22Rv1 (cell line): Measurements from ENCODE around the gene PRPH.
"Not testable (repeated sequence)": the region's sequence is repeated elsewhere in the genome, so short reads cannot be mapped to it uniquely, and the experiment has no call there.

ENCODE experiments used
- H3K27ac ChIP-seq: fragments of 450-650 bp; 2 replicates; pipeline ENCODE4 v1.5.1; 2017
- ZFX ChIP-seq: fragments of 450-650 bp; IDR thresholded peaks from 2 replicates; pipeline ENCODE4 v1.6.1; 2017; ENCODE audit warnings: antibody characterized with exemption, borderline replicate concordance
- TF ChIP-seq, protein P1 (sequence below): fragments of 450-650 bp; IDR thresholded peaks from 2 replicates; pipeline ENCODE4 v1.5.1; 2017; ENCODE audit warnings: mild to moderate bottlenecking

Gene PRPH

GRCh38 chr12:49295082-49295936 lies at the start of gene PRPH:
TSS of gene PRPH (plus strand) at chr12:49295147. CDS start at chr12:49295201, 54 bp downstream.
- H3K27ac ChIP-seq, result peak within 1 kb of the TSS; percentile 47; the same call in 1 of the 2 replicates
- TF ChIP-seq, protein P1, sequence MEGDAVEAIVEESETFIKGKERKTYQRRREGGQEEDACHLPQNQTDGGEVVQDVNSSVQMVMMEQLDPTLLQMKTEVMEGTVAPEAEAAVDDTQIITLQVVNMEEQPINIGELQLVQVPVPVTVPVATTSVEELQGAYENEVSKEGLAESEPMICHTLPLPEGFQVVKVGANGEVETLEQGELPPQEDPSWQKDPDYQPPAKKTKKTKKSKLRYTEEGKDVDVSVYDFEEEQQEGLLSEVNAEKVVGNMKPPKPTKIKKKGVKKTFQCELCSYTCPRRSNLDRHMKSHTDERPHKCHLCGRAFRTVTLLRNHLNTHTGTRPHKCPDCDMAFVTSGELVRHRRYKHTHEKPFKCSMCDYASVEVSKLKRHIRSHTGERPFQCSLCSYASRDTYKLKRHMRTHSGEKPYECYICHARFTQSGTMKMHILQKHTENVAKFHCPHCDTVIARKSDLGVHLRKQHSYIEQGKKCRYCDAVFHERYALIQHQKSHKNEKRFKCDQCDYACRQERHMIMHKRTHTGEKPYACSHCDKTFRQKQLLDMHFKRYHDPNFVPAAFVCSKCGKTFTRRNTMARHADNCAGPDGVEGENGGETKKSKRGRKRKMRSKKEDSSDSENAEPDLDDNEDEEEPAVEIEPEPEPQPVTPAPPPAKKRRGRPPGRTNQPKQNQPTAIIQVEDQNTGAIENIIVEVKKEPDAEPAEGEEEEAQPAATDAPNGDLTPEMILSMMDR, result 0 out of 2 replicates have a peak, but pooled peaks have one; percentile 6
- TF ChIP-seq ZFX, result no peak

DNA sequence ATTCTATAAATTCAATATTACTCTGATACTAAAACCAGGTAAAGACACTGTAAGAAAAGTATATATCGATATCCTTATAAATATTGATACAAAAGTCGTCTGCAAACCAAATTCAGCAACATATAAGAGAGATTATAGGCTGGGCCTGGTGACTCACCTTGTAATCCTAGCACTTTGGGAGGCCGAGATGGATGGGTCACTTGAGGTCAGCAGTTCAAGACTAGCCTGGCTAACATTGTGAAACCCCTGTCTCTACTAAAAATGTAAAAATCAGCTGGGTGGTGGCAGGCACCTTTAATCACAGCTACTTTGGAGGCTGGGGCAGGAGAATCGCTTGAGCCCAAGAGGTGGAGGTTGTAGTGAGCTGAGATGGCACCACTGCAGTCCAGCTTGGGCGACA lies 43.6 kb upstream of the PRPH start:
- H3K27ac ChIP-seq, result no peak overlapping the region
- TF ChIP-seq, protein P1, result no peak
- no peak for TF ChIP-seq ZFX

GRCh38 chr12:49253033-49253623 lies 41.8 kb upstream of the PRPH start:
- no peak overlapping the region for H3K27ac ChIP-seq
- TF ChIP-seq ZFX, result no peak
- TF ChIP-seq, protein P1, result no peak

DNA sequence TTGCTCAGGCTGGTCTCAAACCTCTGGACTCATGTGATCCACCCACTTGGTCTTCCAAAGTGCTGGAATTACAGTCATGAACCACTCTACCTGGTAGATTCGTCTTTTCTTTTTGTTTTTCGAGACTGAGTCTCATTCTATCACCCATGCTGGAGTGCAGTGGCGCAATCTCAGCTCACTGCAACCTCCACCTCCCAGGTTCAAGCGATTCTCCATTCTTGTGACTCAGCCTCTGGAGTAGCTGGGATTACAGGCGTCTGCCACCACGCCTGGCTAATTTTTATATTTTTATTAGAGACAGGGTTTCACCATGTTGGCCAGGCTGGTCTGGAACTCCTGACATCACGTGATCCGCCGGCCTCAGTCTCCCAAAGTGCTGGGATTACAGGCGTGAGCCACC lies 39.5 kb upstream of the PRPH start:
- H3K27ac ChIP-seq, result not testable (repeated sequence)

DNA sequence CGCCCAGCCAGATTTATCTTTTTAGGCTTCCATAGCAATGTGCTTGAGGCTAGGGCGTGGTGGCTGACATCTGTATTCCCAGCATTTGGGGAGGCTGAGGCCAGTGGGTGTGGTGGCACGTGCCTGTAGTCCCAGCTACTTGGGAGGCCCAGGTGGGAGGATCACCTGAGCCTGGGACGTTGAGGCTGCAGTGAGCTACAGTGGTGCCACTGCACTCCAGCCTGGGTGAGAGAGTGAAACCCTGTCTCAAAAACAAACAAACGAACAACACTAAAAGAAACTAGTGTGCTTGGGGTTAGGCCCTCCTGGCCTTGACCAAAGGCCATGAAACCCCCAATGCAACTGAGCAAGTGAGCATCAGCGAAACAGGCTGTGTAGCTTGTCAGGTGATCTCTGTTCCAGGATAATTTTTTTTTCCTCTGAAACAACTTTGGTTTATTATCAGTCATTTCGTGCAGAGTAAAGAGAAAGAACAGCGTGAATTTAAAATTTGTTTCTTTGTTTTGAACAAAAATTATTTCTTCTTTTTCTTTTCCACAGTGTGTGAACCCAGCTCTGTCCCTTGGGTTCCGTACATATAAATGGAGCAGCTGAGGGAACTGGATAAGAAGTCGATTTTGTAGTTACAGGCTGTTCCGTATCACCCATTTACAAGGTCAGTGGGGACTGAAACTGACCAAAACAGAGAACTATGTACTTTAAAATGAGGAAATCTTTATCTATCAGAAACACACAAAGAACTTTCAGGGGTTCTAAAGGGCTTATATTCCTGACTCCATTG lies 38.9 kb upstream of the PRPH start:
- H3K27ac ChIP-seq, result 0 out of 2 replicates have a peak overlapping the region, but pooled peaks have one; percentile 10
- TF ChIP-seq ZFX, result no peak
- TF ChIP-seq, protein P1, result no peak

DNA sequence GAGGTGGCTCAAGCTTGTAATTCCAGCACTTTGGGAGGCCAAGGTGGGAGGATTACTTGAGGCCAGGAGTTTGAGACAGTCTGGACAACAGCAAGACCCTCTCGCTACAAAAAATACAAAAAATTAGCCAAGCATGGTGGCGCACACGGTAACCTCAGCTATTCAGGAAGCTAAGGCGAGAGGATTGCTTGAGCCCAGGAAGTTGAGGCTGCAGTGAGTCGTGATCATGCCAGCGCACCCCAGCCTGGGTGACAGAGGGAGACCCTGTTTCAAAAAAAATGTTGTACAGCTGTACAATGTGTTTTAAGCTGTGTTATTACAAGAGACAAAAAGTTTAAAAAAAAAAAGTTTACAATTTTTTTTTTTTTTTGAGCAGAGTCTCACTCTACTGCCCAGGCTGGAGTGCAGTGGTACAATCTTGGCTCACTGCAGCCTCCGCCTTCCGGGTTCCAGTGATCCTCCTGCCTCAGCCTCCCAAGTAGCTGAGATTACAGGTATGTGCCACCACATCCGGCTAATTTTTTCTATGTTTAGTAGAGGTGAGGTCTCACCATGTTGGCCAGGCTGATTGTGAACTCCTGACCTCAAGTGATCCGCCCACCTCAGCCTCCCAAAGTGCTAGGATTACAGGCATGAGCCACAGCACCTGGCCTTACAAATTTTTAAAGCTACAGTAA lies 37.3 kb upstream of the PRPH start:
- not testable (repeated sequence) for H3K27ac ChIP-seq

DNA sequence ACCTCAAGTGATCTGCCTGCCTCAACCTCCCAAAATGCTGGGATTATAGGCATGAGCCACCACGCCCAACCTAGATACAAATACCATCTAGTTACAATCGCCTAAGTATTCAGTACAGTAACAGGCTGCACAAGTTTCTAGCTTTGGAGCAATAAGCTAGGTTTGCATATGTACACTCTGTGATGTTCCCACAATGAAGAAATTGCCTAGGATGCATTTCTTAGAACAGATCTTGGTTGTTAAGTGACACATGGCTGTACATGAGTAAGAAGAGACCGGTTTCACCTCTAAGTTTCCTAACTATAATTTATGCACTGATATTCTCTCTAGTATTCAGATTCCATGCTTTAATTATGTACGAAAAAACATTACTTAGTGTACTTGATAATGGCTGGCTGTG lies 35.5 kb upstream of the PRPH start:
- no peak overlapping the region for H3K27ac ChIP-seq
- TF ChIP-seq ZFX, result no peak
- TF ChIP-seq, protein P1, result no peak
